Astrocyte of the hippocampus (primary cell): Measurements from ENCODE around the gene RAB25.

Experiments
- DNase-seq: peaks from one replicate; pipeline ENCODE4 v3.0.0; 2011; ENCODE audit warnings: low read depth, low spot score

Gene RAB25

GRCh38 chr1:156078728-156079127, 17.8 kb downstream of the RAB25 start:
- DNase-seq: no peak

GRCh38 chr1:156079762-156080161, 18.8 kb downstream of the RAB25 start:
- DNase-seq: no peak

GRCh38 chr1:156080241-156080862, 19.4 kb downstream of the RAB25 start:
- DNase-seq: no peak

GRCh38 chr1:156080863-156081179, 19.9 kb downstream of the RAB25 start:
- no peak for DNase-seq

GRCh38 chr1:156081180-156081916, 20.4 kb downstream of the RAB25 start:
- peak; percentile 62 for DNase-seq

GRCh38 chr1:156081917-156082308, 21.0 kb downstream of the RAB25 start:
- DNase-seq: peak; percentile 56

- peak; percentile 94 for DNase-seq
Measured at GRCh38 chr1:156082309-156083091, 21.5 kb downstream of the RAB25 start, which contains the start of gene MEX3A. TSS of gene MEX3A (minus strand) at chr1:156082465. CDS start at chr1:156081998, 467 bp downstream.

GRCh38 chr1:156083800-156084790, 23.1 kb downstream of the RAB25 start:
- DNase-seq: no peak

- peak; percentile 71 for DNase-seq
Measured at GRCh38 chr1:156086256-156086662, 25.3 kb downstream of the RAB25 start.

- no peak for DNase-seq
Measured at GRCh38 chr1:156089704-156090103, 28.7 kb downstream of the RAB25 start.

- DNase-seq: no peak
Measured at GRCh38 chr1:156090138-156090839, 29.3 kb downstream of the RAB25 start.

- DNase-seq: peak; percentile 91
Measured at GRCh38 chr1:156090840-156091188, 29.9 kb downstream of the RAB25 start.

GRCh38 chr1:156091610-156092009, 30.6 kb downstream of the RAB25 start:
- DNase-seq: no peak

- no peak for DNase-seq
Measured at GRCh38 chr1:156095906-156096508, 35.0 kb downstream of the RAB25 start.

GRCh38 chr1:156096640-156097391, 35.9 kb downstream of the RAB25 start:
- peak; percentile 94 for DNase-seq

- no peak for DNase-seq
Measured at GRCh38 chr1:156097499-156098178, 36.7 kb downstream of the RAB25 start.

GRCh38 chr1:156098784-156099183, 37.8 kb downstream of the RAB25 start:
- DNase-seq: no peak

- no peak for DNase-seq
Measured at GRCh38 chr1:156099282-156099681, 38.3 kb downstream of the RAB25 start.
